HG02642 (cell line): ENCODE results near the gene EVA1A.

Experiments used
- ATAC-seq: cut with Tn5 transposase; IDR thresholded peaks from one replicate; pipeline ENCODE4 v1.9.1; 2021; ENCODE audit warnings: mild to moderate bottlenecking; ENCODE audit not compliant: unreplicated experiment, poor library complexity

The EVA1A gene

DNA sequence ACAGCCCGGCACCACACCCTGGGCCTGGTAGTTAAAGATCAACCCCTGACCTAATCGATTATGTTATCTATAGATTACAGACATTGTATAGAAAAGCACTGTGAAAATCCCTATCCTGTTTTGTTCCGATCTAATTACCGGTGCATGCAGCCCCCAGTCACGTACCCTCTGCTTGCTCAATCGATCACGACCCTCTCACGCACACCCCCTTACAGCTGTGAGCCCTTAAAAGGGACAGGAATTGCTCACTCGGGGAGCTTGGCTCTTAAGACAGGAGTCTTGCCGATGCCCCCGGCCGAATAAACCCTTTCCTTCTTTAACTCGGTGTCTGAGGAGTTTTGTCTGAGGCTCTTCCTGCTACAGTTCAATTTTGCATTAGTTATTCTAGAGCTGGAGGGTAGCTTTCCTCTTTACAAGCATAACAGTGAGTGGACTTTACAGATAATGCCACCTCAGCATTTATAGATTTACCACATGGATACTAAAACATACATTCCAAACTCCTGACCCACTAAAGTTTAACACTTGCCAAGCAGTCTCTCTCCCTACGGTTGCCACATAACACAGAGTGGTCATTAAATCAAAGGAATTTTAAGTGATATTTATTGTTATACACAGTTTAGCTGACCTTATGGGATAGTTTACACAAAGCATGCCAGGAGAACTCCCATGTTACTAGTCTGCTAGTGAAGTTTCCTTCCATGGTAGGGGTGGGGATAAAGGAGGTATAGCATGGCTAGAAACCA, 101.0 kb downstream of the EVA1A start:
- no peak for ATAC-seq

DNA sequence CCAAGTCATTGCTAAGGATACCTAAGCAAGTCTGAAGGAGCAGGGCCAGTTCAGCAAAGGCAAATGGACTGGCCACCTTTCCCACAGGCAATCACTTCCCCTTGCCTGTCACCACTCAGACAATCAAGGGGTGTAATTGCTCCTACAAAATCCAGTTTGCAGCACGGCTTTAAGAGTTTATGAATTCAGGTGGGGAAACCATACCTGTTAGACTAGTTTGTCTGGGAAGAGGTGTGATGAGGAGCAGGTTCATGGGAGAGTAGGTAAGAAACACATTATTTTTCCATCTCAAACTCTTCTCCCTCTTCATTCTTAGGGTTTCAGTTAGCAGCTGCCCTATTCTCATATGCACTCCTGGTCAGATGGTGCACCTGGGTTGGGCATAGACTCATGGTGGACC, 102.5 kb downstream of the EVA1A start:
- ATAC-seq = no peak

GRCh38 chr2:75456825-75457224, 103.9 kb downstream of the EVA1A start:
- no peak for ATAC-seq

DNA sequence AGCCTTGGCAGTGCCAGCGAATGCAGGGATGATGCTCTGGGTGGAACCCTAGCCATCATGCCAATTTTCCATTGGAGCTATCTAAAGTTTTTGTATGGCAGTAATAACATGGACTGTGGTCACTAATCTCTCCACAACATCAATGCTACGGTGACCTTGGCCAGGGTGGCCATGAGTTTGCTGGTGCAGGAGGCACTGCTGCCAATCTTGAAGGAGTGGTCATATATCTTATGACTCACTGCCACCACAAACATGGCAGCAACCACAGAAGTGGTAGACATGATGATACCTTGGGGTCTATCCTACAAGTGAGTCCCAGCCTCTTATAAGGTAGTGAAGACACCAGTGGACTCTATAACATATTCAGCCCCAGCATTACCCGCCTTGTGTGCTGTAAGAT, 104.6 kb downstream of the EVA1A start:
- ATAC-seq = no peak

GRCh38 chr2:75454241-75454620, 106.5 kb downstream of the EVA1A start:
- ATAC-seq = no peak

DNA sequence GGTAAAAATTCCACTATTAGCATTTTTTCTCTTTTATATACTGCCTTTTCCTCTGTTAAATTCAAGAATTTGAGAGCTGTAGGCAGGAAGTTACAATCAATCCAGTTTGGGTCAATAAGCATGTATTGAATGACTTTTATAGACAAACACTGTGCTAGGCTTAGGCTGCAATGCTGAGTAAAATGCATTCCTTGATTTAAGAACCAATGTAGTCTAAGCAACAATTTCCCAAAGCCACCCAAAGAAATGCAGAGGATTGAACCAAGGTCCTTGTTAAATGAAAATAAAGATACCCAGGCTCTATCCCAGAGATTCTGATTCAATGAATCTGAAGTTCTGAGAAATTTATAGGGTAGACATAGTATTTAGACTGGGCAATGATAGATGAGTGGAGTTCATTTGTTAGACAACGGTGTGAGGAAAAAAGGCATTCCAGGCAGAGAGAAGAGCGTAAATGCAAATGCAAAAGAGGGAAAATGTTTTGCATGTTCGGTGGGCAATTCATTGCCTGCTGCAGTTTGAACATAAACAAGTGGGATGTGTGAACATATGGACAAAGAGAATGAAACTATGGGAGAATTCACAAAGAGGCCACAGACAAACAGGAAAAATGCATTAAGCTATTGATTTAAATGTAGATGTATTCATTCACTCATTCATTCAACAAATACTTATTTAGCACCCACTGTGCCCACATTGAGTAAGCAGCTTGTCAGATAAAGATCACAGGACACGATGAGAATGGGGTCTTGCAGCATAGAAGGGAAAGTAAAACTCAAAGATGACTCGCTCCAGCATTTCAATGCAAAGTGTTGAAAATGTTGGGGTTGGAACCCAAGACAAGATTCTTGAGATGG, 107.1 kb downstream of the EVA1A start:
- no peak for ATAC-seq

GRCh38 chr2:75450068-75450467, 110.7 kb downstream of the EVA1A start:
- no peak for ATAC-seq

- ATAC-seq = no peak
Measured at GRCh38 chr2:75447176-75447575, 113.6 kb downstream of the EVA1A start.
